GM19467 (cell line): ENCODE data around the gene ATIC.

ENCODE experiments used
- ATAC-seq: cut with Tn5 transposase; IDR thresholded peaks from one replicate; pipeline ENCODE4 v1.9.1; 2021; ENCODE audit warnings: mild to moderate bottlenecking, moderate library complexity; ENCODE audit not compliant: unreplicated experiment

The ATIC gene

GRCh38 chr2:215311625-215312396 lies at the start of gene ATIC:
ATIC (plus strand) TSS chr2:215312059; CDS start chr2:215312143, 84 bp downstream.
- ATAC-seq = peak; percentile 99

GRCh38 chr2:215262303-215262702 lies 49.6 kb upstream of the ATIC start:
- ATAC-seq = no peak

DNA sequence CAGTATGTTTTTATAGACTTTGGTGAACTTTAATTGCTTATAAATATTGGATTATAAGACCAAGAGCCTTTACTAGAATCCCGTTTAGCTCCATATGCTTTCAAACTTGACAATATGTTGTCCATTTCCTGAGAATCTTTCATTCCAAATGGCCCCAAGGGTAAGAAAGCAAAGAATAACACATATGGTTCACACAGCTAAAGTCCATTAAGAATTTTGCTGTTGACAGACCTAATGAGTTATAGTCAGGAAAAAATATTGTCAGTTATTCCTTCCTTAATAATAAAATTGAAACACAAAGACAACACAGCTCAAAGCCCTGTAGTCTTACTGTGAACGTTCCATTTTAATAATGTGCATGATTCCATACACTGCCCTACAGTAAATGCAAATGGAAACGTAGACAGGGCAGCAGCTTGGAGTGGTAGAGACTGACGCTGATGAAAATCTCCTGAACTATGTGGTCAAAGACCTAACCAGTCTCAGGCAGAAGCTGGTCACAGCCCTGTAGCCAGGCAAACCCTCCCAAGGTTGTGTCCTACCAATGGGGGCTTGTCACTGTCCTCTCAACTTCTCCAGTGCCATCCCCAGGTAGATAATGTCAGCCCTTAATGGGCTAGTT lies 49.0 kb upstream of the ATIC start:
- no peak for ATAC-seq

DNA sequence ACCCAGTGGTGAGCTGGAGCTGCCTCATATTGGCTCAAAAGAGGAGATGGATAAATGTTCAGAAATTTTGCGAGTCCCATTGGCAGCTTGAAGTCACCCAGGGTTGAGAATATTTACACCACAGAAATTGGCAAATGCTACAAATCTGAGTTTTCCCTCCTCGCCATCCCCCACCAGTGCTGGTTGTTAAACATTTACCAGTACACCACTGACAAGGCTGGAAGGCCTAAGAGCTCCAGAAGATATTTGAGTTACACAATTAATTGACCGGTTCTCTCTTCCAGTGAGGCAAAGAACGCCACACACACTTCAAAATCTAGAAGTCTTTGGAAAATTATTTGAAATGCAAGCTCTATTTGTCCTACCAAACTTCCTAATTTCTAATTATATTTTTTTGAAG lies 47.5 kb upstream of the ATIC start:
- ATAC-seq = no peak

GRCh38 chr2:215269397-215270117 lies 42.3 kb upstream of the ATIC start:
- ATAC-seq = peak; percentile 67

DNA sequence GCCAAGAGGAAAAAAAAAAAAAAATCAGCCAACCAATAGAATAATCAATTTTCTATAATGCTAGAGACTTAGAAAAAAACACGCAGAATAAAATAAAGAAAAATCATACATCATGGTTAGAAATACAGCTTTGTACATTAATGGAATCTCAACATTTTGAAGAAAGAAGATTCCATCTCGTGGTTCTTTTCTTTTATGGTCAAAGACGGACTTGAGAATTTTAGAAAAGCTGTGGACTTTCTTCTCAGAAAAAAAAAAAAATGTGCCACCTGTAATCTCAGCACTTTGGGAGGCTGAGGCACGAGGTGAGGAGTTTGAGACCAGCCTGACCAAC lies 41.8 kb upstream of the ATIC start:
- no peak for ATAC-seq

- ATAC-seq = no peak
Observed at GRCh38 chr2:215271446-215271845, 40.4 kb upstream of the ATIC start.

GRCh38 chr2:215272918-215273317 lies 38.9 kb upstream of the ATIC start:
- ATAC-seq = no peak

DNA sequence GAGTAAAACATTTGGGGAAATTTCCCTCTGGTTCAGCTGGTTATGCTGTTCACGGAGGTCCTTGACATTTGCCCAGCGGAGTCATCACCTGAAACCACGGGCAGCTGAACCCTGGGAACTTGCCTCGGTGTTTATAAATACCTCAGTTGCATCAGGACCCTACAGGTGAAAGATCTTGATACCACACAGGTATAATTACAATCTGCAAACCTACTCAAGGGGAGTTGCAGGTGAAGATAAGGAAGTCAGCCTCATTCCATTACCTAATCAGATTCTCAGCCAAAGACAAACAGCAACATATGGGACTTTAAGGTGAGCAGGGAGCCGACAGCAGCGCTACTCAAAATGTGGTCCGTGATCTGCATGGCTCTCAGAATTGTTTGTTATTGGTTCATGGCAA lies 37.0 kb upstream of the ATIC start:
- ATAC-seq = no peak

- no peak for ATAC-seq
Observed at GRCh38 chr2:215275824-215276223, 36.0 kb upstream of the ATIC start.

DNA sequence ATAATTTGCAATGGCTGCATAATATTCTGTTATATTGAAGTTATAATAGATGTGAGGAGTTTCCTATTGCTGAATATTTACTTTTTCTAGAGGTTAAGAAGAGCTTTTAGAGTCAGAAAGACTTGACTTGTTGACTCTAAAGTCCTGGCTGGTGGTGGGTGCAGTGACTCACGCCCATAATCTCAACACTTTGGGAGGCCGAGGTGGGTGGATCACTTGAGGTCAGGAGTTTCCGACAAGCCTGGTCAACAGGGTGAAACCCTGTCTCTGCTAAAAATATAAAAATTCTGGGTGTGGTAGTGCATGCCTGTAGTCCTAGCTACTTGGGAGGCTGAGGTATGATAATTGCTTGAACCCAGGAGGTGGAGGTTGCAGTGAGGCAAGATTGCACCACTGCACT lies 33.9 kb upstream of the ATIC start:
- no peak for ATAC-seq

DNA sequence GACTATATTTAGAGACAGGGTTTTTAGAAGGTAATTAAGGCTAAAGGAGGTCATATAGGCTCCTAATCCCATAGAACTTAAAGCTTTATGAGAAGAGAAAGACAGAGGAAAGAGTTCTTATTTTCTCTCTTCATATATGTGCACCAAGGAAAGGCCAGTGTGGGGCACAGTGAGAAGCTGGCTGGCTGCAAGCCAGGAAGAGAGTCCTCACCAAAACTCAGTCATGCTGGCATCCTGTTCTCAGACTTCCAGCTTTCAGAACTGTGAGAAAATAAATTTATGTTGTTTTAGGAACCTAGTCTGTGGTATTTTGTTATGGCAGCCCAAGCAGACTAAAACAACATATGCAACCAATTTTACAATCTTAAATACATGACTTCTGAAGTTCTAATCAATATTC lies 31.5 kb upstream of the ATIC start:
- ATAC-seq = peak; percentile 51

DNA sequence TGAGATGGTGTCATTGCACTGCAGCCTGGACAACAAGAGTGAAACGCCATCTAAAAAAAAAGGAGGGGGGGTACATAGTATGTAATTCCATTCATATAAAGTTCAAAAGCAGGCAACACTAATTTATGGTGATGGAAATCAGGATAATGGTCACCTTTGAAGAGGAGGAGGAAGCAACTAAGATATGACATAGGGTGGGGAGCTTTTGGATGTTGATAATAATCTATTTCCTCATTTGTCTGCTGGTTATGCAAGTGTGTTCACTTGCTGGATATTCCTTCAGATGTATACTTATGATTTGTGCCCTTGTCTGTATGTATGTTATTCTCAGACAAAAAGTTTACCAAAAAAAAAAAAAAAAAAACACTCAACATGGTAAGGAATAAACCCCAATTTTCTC lies 28.6 kb upstream of the ATIC start:
- no peak for ATAC-seq

GRCh38 chr2:215286309-215286708 lies 25.6 kb upstream of the ATIC start:
- ATAC-seq = no peak

DNA sequence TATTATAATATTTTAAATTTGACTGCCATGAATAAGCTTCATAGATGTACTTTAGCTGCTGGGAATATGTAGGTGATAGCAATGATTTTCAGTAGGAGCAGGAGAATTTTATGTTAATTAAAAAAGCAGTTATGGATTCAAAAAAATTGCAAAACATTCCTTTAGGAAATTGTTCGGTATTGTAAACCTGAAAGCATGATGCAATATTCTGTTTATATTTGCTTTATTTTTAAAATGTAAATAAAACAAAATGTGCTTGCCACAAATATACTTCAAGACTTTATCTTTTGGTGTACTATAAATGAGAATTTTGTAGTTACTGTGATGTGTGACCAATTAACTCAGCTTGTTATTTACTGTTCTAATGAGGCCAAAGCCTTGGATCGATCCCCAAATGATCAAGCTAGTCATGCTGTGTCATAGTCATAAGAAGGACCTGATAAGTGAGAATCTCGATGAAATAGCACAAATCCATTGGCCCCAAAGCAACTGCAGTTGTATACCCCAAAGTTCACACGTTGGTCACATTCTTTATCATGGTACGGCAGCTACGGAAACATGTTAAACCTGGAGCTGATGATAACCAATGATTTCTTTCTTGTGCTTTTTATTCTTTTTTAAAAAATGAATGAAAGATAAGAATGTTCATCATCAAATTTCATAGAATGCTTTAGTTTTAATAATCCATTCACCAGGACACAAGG lies 23.6 kb upstream of the ATIC start:
- ATAC-seq = no peak

DNA sequence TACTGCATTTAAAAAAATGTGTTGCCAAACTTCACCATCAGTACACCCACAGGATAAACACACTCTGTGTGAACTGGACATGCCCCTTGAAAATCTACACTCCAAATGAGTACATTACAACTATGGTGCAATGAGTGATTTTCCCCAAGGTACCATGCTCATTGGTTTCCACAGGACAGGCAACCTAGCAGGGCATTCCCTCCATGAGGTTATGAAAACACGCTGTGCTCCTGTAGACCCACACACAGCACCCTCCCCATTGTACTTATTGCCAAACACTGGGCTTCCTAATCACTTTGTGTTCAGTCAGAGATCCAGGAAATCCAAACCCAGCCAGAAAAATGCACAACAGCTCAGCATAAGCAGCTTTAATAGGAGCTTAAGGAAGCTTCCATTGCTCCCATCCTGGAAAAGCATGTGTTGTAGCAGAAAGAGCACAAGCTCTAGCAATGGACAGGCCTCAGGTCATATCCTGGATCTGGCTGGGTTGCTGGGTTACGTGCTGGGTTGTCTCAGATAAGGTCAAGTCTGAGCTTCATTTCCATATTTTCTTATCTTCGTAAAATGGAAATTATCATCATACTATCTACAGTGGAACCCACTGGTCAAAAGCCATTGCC lies 20.8 kb upstream of the ATIC start:
- ATAC-seq = no peak

GRCh38 chr2:215293879-215294278 lies 18.0 kb upstream of the ATIC start:
- ATAC-seq = no peak

DNA sequence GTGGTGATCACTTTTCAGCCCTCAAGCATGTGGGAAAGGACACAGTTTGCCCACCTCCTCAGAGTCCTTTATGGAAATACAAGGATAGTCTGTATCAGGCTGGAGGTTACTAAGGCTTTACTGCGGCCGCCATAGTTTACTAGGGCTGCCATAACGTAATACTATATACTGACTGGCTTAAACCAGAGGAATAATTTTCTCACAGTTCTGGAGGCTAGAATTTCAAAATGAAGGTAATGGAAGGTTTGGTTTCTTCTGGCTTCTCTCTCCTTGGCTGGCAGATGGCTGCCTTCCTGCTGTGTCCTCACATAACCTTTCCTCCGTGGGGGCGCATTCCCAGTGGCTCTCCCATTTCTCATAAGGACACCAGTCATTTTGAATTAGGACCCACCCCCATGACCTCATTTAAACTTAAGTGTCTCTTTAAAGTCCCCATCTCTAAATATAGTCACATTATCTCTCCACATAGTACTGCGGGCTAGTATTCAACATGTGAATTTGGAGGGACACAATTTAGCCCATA lies 12.5 kb upstream of the ATIC start:
- ATAC-seq = no peak

GRCh38 chr2:215301994-215302393 lies 9.9 kb upstream of the ATIC start:
- no peak for ATAC-seq

DNA sequence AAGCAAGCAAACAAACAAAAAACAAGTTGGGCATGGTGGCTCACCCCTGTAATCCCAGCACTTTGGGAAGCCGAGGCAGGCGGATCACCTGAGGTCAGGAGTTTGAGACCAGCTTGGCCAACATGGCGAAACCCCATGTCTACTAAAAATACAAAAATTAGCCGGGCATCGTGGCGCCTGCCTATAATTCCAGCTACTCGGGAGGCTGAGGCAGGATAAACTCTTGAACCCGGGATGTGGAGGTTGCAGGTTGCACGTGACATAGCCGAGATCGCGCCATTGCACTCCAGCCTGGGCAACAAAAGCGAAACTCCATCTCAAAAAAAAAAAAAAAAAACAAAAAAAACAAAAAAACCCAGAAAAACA lies 617 bp upstream of the ATIC start:
- ATAC-seq = peak; percentile 21

GRCh38 chr2:215313255-215313613 lies 1.4 kb downstream of the ATIC start:
- ATAC-seq = no peak
